ENCODE results near the gene DNAH5.

DNA sequence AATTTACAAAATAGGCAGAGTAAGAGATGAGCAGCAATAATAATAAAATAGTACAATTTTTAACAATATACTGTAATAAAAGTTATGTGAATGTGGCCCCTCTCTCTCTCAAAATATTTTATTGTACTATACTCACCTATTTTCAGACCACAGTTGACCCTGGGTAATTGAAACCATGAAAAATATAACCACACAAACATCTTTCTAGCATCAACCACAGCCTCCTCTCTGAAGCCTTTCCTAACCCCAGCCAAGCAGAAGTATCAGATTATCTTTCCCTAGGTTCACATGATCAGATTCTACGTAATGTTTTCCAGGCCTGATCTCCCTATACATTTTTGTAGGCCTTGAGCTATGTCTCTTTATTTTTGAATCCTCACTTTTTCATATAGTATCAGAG, 35.2 kb downstream of the DNAH5 start:
- TF ChIP-seq ERF (CRISPR knock-in tag; IDR thresholded peaks at IDR 0.05) (no peak), ZNF720 (CRISPR knock-in tag; IDR thresholded peaks at IDR 0.05) (no peak), NFE2L1 (CRISPR knock-in tag; IDR thresholded peaks at IDR 0.05; ENCODE audit: borderline replicate concordance) (no peak), SIN3A (IDR thresholded peaks at IDR 0.05; ENCODE audit: borderline replicate concordance, low read depth, low read length) (no peak), ZNF10 (CRISPR knock-in tag; IDR thresholded peaks at IDR 0.05; ENCODE audit: borderline replicate concordance, low read depth) (no peak), TAF1 (CRISPR knock-in tag; IDR thresholded peaks at IDR 0.05) (no peak), RFXAP (CRISPR knock-in tag; IDR thresholded peaks at IDR 0.05; ENCODE audit: borderline replicate concordance) (no peak)
- TF ChIP-seq, protein P1, sequence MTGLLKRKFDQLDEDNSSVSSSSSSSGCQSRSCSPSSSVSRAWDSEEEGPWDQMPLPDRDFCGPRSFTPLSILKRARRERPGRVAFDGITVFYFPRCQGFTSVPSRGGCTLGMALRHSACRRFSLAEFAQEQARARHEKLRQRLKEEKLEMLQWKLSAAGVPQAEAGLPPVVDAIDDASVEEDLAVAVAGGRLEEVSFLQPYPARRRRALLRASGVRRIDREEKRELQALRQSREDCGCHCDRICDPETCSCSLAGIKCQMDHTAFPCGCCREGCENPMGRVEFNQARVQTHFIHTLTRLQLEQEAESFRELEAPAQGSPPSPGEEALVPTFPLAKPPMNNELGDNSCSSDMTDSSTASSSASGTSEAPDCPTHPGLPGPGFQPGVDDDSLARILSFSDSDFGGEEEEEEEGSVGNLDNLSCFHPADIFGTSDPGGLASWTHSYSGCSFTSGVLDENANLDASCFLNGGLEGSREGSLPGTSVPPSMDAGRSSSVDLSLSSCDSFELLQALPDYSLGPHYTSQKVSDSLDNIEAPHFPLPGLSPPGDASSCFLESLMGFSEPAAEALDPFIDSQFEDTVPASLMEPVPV (CRISPR knock-in tag; IDR thresholded peaks at IDR 0.05), result no peak
